IMR-90 (cell line): ENCODE results near the gene NAA60.

Experiments
- CHD1 ChIP-seq: IDR thresholded peaks from 2 replicates; pipeline ENCODE4 v1.6.1; 2012; ENCODE audit warnings: low read depth, low read length, improper control_type of control experiment
- TF ChIP-seq, protein P1 (sequence below): conservative IDR thresholded peaks from 2 replicates; pipeline ENCODE4 v1.5.1; 2012; ENCODE audit warnings: mild to moderate bottlenecking, low read depth, low read length, improper control_type of control experiment

DNA sequence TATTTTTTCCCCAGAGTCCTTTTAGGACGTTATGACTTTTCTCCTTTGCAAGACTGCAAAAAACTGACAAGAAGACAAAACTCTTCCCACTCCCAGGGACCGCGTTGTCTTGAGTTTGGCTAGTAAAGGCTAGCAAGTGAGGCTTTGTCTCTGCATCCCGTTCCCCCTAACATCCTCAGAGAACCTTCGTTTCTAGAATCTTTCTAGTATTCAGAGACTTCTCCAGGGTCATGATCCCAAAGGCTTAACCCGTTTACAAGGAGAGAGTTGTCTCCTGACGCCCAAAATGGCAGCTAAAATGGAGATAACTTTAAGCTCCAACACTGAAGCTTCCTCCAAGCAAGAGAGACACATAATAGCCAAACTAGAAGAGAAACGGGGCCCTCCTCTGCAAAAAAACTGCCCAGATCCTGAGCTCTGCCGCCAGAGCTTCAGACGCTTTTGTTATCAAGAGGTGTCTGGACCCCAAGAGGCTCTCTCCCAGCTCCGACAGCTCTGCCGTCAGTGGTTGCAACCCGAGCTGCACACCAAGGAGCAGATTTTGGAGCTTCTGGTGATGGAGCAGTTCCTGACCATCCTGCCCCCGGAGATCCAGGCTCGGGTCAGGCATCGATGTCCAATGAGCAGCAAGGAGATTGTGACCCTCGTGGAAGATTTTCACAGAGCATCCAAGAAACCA is 41.6 kb upstream of the NAA60 start:
- TF ChIP-seq CHD1, result no peak
- TF ChIP-seq, protein P1, sequence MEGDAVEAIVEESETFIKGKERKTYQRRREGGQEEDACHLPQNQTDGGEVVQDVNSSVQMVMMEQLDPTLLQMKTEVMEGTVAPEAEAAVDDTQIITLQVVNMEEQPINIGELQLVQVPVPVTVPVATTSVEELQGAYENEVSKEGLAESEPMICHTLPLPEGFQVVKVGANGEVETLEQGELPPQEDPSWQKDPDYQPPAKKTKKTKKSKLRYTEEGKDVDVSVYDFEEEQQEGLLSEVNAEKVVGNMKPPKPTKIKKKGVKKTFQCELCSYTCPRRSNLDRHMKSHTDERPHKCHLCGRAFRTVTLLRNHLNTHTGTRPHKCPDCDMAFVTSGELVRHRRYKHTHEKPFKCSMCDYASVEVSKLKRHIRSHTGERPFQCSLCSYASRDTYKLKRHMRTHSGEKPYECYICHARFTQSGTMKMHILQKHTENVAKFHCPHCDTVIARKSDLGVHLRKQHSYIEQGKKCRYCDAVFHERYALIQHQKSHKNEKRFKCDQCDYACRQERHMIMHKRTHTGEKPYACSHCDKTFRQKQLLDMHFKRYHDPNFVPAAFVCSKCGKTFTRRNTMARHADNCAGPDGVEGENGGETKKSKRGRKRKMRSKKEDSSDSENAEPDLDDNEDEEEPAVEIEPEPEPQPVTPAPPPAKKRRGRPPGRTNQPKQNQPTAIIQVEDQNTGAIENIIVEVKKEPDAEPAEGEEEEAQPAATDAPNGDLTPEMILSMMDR, result no peak
